Stimulated activated CD8-positive, alpha-beta memory T cell treated with anti-CD3 and anti-CD28 coated beads, Interleukin-15, amount 100 ng/mL, for 48 hours (primary cell): Measurements from ENCODE around the gene USP6NL.
A peak's percentile ranks its signal among the peaks of the same experiment; 100 is the strongest.
"Not testable (repeated sequence)": the region's sequence is repeated elsewhere in the genome, so short reads cannot be mapped to it uniquely, and the experiment has no call there.

Source experiments
- DNase-seq, 2 donors: peaks; one replicate each; pipeline ENCODE4 v3.0.0-alpha.2; 2020; ENCODE audit warnings: low read depth in 2 of 2

Gene USP6NL

GRCh38 chr10:11611248-11612020 lies at the start of gene USP6NL:
TSS of gene USP6NL (minus strand) at chr10:11611650. CDS start at chr10:11597634, 14,016 bp downstream.
- peak; percentile 36 to 42 for DNase-seq

- DNase-seq: no peak
Measured at GRCh38 chr10:11658801-11659368, 47.4 kb upstream of the USP6NL start.

- no peak for DNase-seq
Measured at GRCh38 chr10:11655836-11656235, 44.4 kb upstream of the USP6NL start.

GRCh38 chr10:11654659-11655058 lies 43.2 kb upstream of the USP6NL start:
- no peak for DNase-seq

- no peak for DNase-seq
Measured at GRCh38 chr10:11653758-11654471, 42.5 kb upstream of the USP6NL start.

- no peak for DNase-seq
Measured at GRCh38 chr10:11647676-11648075, 36.2 kb upstream of the USP6NL start.

GRCh38 chr10:11646450-11646849 lies 35.0 kb upstream of the USP6NL start:
- no peak for DNase-seq

GRCh38 chr10:11643039-11643438 lies 31.6 kb upstream of the USP6NL start:
- DNase-seq: no peak

GRCh38 chr10:11642566-11642965 lies 31.1 kb upstream of the USP6NL start:
- no peak for DNase-seq

- DNase-seq: no peak
Measured at GRCh38 chr10:11639849-11640764, 28.7 kb upstream of the USP6NL start.

- DNase-seq: no peak
Measured at GRCh38 chr10:11639362-11639761, 27.9 kb upstream of the USP6NL start.

GRCh38 chr10:11638055-11638698 lies 26.7 kb upstream of the USP6NL start:
- DNase-seq: no peak

GRCh38 chr10:11636697-11637303 lies 25.4 kb upstream of the USP6NL start:
- DNase-seq: no peak

GRCh38 chr10:11631890-11632587 lies 20.6 kb upstream of the USP6NL start:
- DNase-seq: no peak

GRCh38 chr10:11631291-11631690 lies 19.8 kb upstream of the USP6NL start:
- DNase-seq: no peak

- DNase-seq: no peak
Measured at GRCh38 chr10:11629731-11630130, 18.3 kb upstream of the USP6NL start.

GRCh38 chr10:11627941-11628340 lies 16.5 kb upstream of the USP6NL start:
- DNase-seq: not testable (repeated sequence)

- no peak for DNase-seq
Measured at GRCh38 chr10:11626071-11626470, 14.6 kb upstream of the USP6NL start.

- no peak for DNase-seq
Measured at GRCh38 chr10:11625019-11625735, 13.7 kb upstream of the USP6NL start.

- DNase-seq: no peak
Measured at GRCh38 chr10:11617233-11617632, 5.8 kb upstream of the USP6NL start.
